IMR-90 (cell line): ENCODE data around the gene CXCR2. TPM values are rescaled to one million over a fixed set of nuclear protein-coding genes. Genes with fewer than 3 reads are reported as not detected.

Experiments
- ATAC-seq: fragments of 200-7000 bp; cut with Tn5 transposase; 2 replicates; pipeline ENCODE4 v1.9.1; 2020; ENCODE audit warnings: low read depth, mild to moderate bottlenecking, moderate library complexity
- BruUV-seq: library from RNA; stranded (reverse); fragments of 400-500 nt; replicated peaks from 2 replicates; lab custom pipeline; 2021; lab: Mats Ljungman, UMichigan
- CTCF ChIA-PET: fragments of 300-600 bp; formaldehyde crosslinking; extraction: SDS; loops from one replicate; lab custom pipeline; 2021; ENCODE audit warnings: antibody characterized with exemption; lab: Yijun Ruan, JAX
- POLR2A ChIA-PET: fragments of 300-600 bp; sonication (Branson Sonifier 250); formaldehyde crosslinking; loops from one replicate; lab custom pipeline; 2022; ENCODE audit warnings: antibody characterized with exemption; ENCODE audit not compliant: unreplicated experiment; lab: Charles Lee
- DNase-seq: peaks from one replicate; pipeline ENCODE4 v3.0.0; 2013
- H2AFZ ChIP-seq: replicated peaks from 2 replicates; pipeline ENCODE3; 2013; ENCODE audit warnings: low read length, mild to moderate bottlenecking; ENCODE audit not compliant: poor library complexity
- H2AK5ac ChIP-seq: 2 replicates; pipeline ENCODE4 v1.6.1; 2013; ENCODE audit warnings: low read depth, low read length, inconsistent platforms
- H2AK9ac ChIP-seq: replicated peaks from 2 replicates; pipeline ENCODE3; 2013; ENCODE audit warnings: mild to moderate bottlenecking, low read depth, low read length, moderate library complexity; ENCODE audit not compliant: poor library complexity
- H2BK120ac ChIP-seq: 2 replicates; pipeline ENCODE4 v1.6.1; 2013; ENCODE audit warnings: low read depth, low read length, inconsistent platforms
- H2BK15ac ChIP-seq: 3 replicates; pipeline ENCODE4 v1.6.1; 2013; ENCODE audit warnings: low read depth, low read length, inconsistent platforms
- H2BK20ac ChIP-seq: 2 replicates; pipeline ENCODE4 v1.6.1; 2013; ENCODE audit warnings: low read depth, mild to moderate bottlenecking, inconsistent platforms, low read length, moderate library complexity
- H2BK5ac ChIP-seq: 2 replicates; pipeline ENCODE4 v1.6.1; 2013; ENCODE audit warnings: mild to moderate bottlenecking, low read depth, low read length, inconsistent platforms; ENCODE audit not compliant: poor library complexity, severe bottlenecking
- H3K14ac ChIP-seq: replicated peaks from 2 replicates; pipeline ENCODE4 v1.6.1; 2013; ENCODE audit warnings: low read depth, low read length, inconsistent platforms
- H3K18ac ChIP-seq: 2 replicates; pipeline ENCODE4 v1.6.1; 2013; ENCODE audit warnings: low read depth, low read length, control low read depth
- H3K23ac ChIP-seq: 2 replicates; pipeline ENCODE4 v1.6.1; 2013; ENCODE audit warnings: low read depth, low read length, inconsistent platforms
- H3K27ac ChIP-seq: 2 replicates; pipeline ENCODE4 v1.5.1; 2013; ENCODE audit warnings: mild to moderate bottlenecking, control low read depth, low read length; ENCODE audit not compliant: insufficient read depth
- H3K27me3 ChIP-seq: 2 replicates; pipeline ENCODE4 v1.6.1; 2013; ENCODE audit warnings: low read length; ENCODE audit not compliant: control insufficient read depth, insufficient read depth
- H3K36me3 ChIP-seq: 2 replicates; pipeline ENCODE4 v1.6.1; 2013; ENCODE audit warnings: low read length, mixed read lengths; ENCODE audit not compliant: control insufficient read depth, insufficient read depth
- H3K4ac ChIP-seq: 2 replicates; pipeline ENCODE4 v1.6.1; 2013; ENCODE audit warnings: low read depth, low read length, inconsistent platforms
- H3K4me1 ChIP-seq: 2 replicates; pipeline ENCODE4 v1.6.1; 2013; ENCODE audit warnings: low read length, mixed read lengths; ENCODE audit not compliant: control insufficient read depth, insufficient read depth
- H3K4me2 ChIP-seq: 2 replicates; pipeline ENCODE4 v1.6.1; 2013; ENCODE audit warnings: low read depth, mild to moderate bottlenecking, control low read depth, low read length, moderate library complexity
- H3K4me3 ChIP-seq: 2 replicates; pipeline ENCODE4 v1.5.1; 2013; ENCODE audit warnings: low read depth, mild to moderate bottlenecking, control low read depth, low read length, moderate library complexity; ENCODE audit not compliant: insufficient read depth
- H3K56ac ChIP-seq: 2 replicates; pipeline ENCODE4 v1.6.1; 2013; ENCODE audit warnings: low read length, inconsistent platforms; ENCODE audit not compliant: insufficient read depth; ENCODE audit errors: extremely low read depth
- H3K79me1 ChIP-seq, 2 experiments: 2 replicates each; pipeline ENCODE4 v1.6.1; 2013; ENCODE audit warnings: low read length in 2 of 2, inconsistent platforms in 1 of 2, low read depth in 1 of 2
- H3K9ac ChIP-seq: 2 replicates; pipeline ENCODE4 v1.6.1; 2013; ENCODE audit warnings: low read depth, low read length, control low read depth
- H3K9me1 ChIP-seq: 2 replicates; pipeline ENCODE4 v1.6.1; 2013; ENCODE audit warnings: low read length, inconsistent platforms; ENCODE audit not compliant: insufficient read depth
- H3K9me3 ChIP-seq: 2 replicates; pipeline ENCODE4 v1.6.1; 2013; ENCODE audit warnings: low read length; ENCODE audit not compliant: control insufficient read depth, insufficient read depth
- H4K20me1 ChIP-seq: 2 replicates; pipeline ENCODE4 v1.6.1; 2013; ENCODE audit warnings: low read length, inconsistent platforms; ENCODE audit not compliant: insufficient read depth
- H4K5ac ChIP-seq: 2 replicates; pipeline ENCODE4 v1.6.1; 2013; ENCODE audit warnings: mild to moderate bottlenecking, low read depth, low read length, control low read depth
- H4K8ac ChIP-seq, 2 experiments: 2 replicates each; pipeline ENCODE4 v1.6.1; 2013; ENCODE audit warnings: low read depth in 2 of 2, low read length in 2 of 2, control low read depth in 1 of 2, inconsistent platforms in 1 of 2
- H4K91ac ChIP-seq: 2 replicates; pipeline ENCODE4 v1.6.1; 2013; ENCODE audit warnings: low read depth, low read length, inconsistent platforms; ENCODE audit not compliant: insufficient read depth
- SMC3 ChIP-seq: fragments of 150-350 bp; IDR thresholded peaks from 2 replicates; pipeline ENCODE4 v1.6.1; 2016; ENCODE audit warnings: low read depth, mild to moderate bottlenecking, antibody characterized with exemption, low read length, moderate library complexity
- WGBS, 2 experiments: methylation state at CpG; one replicate each; pipeline versions ENCODE4 v1.1.5 to v1.1.7; 2013; ENCODE audit warnings: missing lambda C conversion rate in 2 of 2; ENCODE audit not compliant: insufficient read length in 1 of 2; ENCODE audit errors: extremely low coverage in 2 of 2; 5-methylcytosine and 5-hydroxymethylcytosine counted together
- dilution Hi-C: fragments of 300-500 bp; cut with HindIII; formaldehyde crosslinking; loops from one replicate; pipeline ENCODE4 v1.14.3; 2018; ENCODE audit warnings: low sequenced_read_pairs; ENCODE audit not compliant: unreplicated experiment
- in situ Hi-C: fragments of 300-500 bp; cut with MboI; formaldehyde crosslinking; loops from 3 replicates; pipeline ENCODE4 v1.14.3; 2019; ENCODE audit warnings: low sequenced_read_pairs, inconsistent platforms, mixed read lengths
- intact Hi-C: fragments of 100-400 bp; cut with micrococcal nuclease; formaldehyde crosslinking; loops from 2 replicates; pipeline ENCODE4 v1.10.0; 2022
- polyA plus RNA-seq, 3 experiments: library from polyadenylated mRNA; depleted of rRNA; stranded (reverse); fragments of >200 nt; gene quantifications; 2 replicates each; pipeline ENCODE4 v1.2.3, GENCODE V29; 2012; ENCODE audit warnings: low replicate concordance in 1 of 3
- total RNA-seq: library from RNA; depleted of rRNA; stranded (reverse); fragments of >200 nt; gene quantifications from 2 replicates; pipeline ENCODE4 v1.2.3, GENCODE V29; 2012

CXCR2 gene
- total and polyA plus RNA-seq, 2 of the 4 experiments (the other 2 are of a cell fraction) = not detected

GRCh38 chr2:218172845-218173244 is 47.0 kb downstream of the CXCR2 start:
- POLR2A ChIA-PET = no interaction called here
- peaks cover 1% of the 10 kb centered on the region; the same call in 1 of the 2 replicates for H3K4me1 ChIP-seq
- no peak overlapping the region for H2BK5ac ChIP-seq
- dilution Hi-C loops (no loop called here), intact Hi-C loops (no loop called here), in situ Hi-C loops (no loop called here)
- H3K9me1 ChIP-seq = no peaks in the 10 kb centered on the region
- H4K8ac ChIP-seq = no peak overlapping the region
- H3K4me3 ChIP-seq = no peak overlapping the region
- no peak overlapping the region for H2AFZ ChIP-seq
- H2AK9ac ChIP-seq = no peak overlapping the region
- no TSS peak for BruUV-seq
- no peak overlapping the region for H2BK120ac ChIP-seq
- no peak overlapping the region for H3K4me2 ChIP-seq
- no peak overlapping the region for H2AK5ac ChIP-seq
- H3K56ac ChIP-seq = no peak overlapping the region
- CTCF ChIA-PET = no interaction called here
- no peak overlapping the region for H2BK15ac ChIP-seq
- H3K27ac ChIP-seq = no peak overlapping the region
- TF ChIP-seq SMC3 = no peak
- H3K9ac ChIP-seq = no peak overlapping the region
- WGBS, 2 experiments = 80% methylated on average over 2 of the region's 2 CpGs; no CpG with 5 or more reads in 1 of the 2 experiments
- DNase-seq = no peak
- ATAC-seq = no peak
- H3K4ac ChIP-seq = no peak overlapping the region
- H3K27me3 ChIP-seq = peaks cover 9% of the 10 kb centered on the region
- no peaks in the 10 kb centered on the region for H3K36me3 ChIP-seq
- no peaks in the 10 kb centered on the region for H3K9me3 ChIP-seq
- H3K18ac ChIP-seq = no peak overlapping the region
- H4K20me1 ChIP-seq = no peaks in the 10 kb centered on the region
- H4K5ac ChIP-seq = no peak overlapping the region
- H3K23ac ChIP-seq = no peak overlapping the region
- no peak overlapping the region for H2BK20ac ChIP-seq
- H3K79me1 ChIP-seq = no peaks in the 10 kb centered on the region
- H3K14ac ChIP-seq = no peak overlapping the region
- no peak overlapping the region for H4K91ac ChIP-seq
